ENCODE results near the gene OLFML2B. TPM values are rescaled to one million over a fixed set of nuclear protein-coding genes. Genes with fewer than 3 reads are reported as not detected.
"Not testable (repeated sequence)": the region's sequence is repeated elsewhere in the genome, so short reads cannot be mapped to it uniquely, and the experiment has no call there.

Gene OLFML2B
- total and polyA plus RNA-seq, 2 of the 13 experiments (the other 11 are each of a cell fraction or from before 2014, with no cell fraction given), result not detected

GRCh38 chr1:162067466-162067865, 43.8 kb upstream of the OLFML2B start:
- Histone ChIP-seq H3K36me3 (replicated peaks in 1 of 2; ENCODE audit: control insufficient read depth in 1 of 2, insufficient read depth in 2 of 2, low read length in 2 of 2) (no peaks in the 10 kb centered on the region), H3K4me2 (ENCODE audit: low read depth, low read length) (no peak overlapping the region), H3K9me3 (ENCODE audit: low read length) (no peaks in the 10 kb centered on the region), H4K20me1 (ENCODE audit: insufficient read depth, low read length) (0 out of 2 replicates have a peak, but pooled peaks cover 6% of the 10 kb centered on the region), H3K27me3 (ENCODE audit: control insufficient read depth in 1 of 2, insufficient read depth in 2 of 2, low read length in 2 of 2) (no peaks in the 10 kb centered on the region; a peak in 1 of 5 replicates), H3K27ac (ENCODE audit: extremely low read length, insufficient read depth, low read length) (no peak overlapping the region), H3K4me3 (replicated peaks in 1 of 3; ENCODE audit: insufficient read depth in 1 of 3, low read depth in 2 of 3, low read length in 3 of 3) (no peak overlapping the region), H3K9ac (ENCODE audit: insufficient read depth, low read depth, low read length) (no peak overlapping the region), H3K79me2 (ENCODE audit: insufficient read depth, low read length) (peaks cover 26% of the 10 kb centered on the region), H2AFZ (ENCODE audit: low read length) (no peak overlapping the region), H3K4me1 (ENCODE audit: insufficient read depth, low read length) (peaks cover 57% of the 10 kb centered on the region)
- ChIA-PET CTCF (ENCODE audit: low intra/inter-chr PET ratio, low total read pairs) (no interaction called here), POLR2A (no interaction called here)
- intact Hi-C loops (cut with micrococcal nuclease; ENCODE audit: unreplicated experiment), result no loop called here
- in situ Hi-C loops (cut with HindIII; ENCODE audit: extremely low pct_ligation_motif_present, low pct_unique_long_range_greater_than_20kb), result no loop called here
- WGBS (ENCODE audit: low lambda C conversion rate), result 46% methylated on average over 1 of the region's 1 CpG
- no peak for TF ChIP-seq ATF6 (CRISPR knock-in tag; conservative IDR thresholded peaks at IDR 0.05)
- FAIRE-seq, result no peak
- no TSS peak for BruUV-seq (replicated peaks)
- no peak for ATAC-seq
- DNase-seq (ENCODE audit: low spot score), result no peak

- H3K9me3 ChIP-seq (ENCODE audit: low read length); H3K4me2 ChIP-seq (ENCODE audit: low read depth, low read length); H3K27me3 ChIP-seq (ENCODE audit: control insufficient read depth in 1 of 2, insufficient read depth in 2 of 2, low read length in 2 of 2); intact Hi-C loops (cut with micrococcal nuclease; ENCODE audit: unreplicated experiment); H2AFZ ChIP-seq (ENCODE audit: low read length); FAIRE-seq; H3K4me3 ChIP-seq (replicated peaks in 1 of 3; ENCODE audit: insufficient read depth in 1 of 3, low read depth in 2 of 3, low read length in 3 of 3); POLR2A ChIA-PET; BruUV-seq (replicated peaks); CTCF ChIA-PET (ENCODE audit: low intra/inter-chr PET ratio, low total read pairs); H3K27ac ChIP-seq (ENCODE audit: extremely low read length, insufficient read depth, low read length); H3K36me3 ChIP-seq (replicated peaks in 1 of 2; ENCODE audit: control insufficient read depth in 1 of 2, insufficient read depth in 2 of 2, low read length in 2 of 2); H3K9ac ChIP-seq (ENCODE audit: insufficient read depth, low read depth, low read length); ATAC-seq; H4K20me1 ChIP-seq (ENCODE audit: insufficient read depth, low read length); in situ Hi-C loops (cut with HindIII; ENCODE audit: extremely low pct_ligation_motif_present, low pct_unique_long_range_greater_than_20kb); DNase-seq (ENCODE audit: low spot score): not testable (repeated sequence)
- H3K79me2 ChIP-seq (ENCODE audit: insufficient read depth, low read length), result peaks cover 20% of the 10 kb centered on the region
- WGBS (ENCODE audit: low lambda C conversion rate), result 77% methylated on average over 4 of the region's 4 CpGs
- H3K4me1 ChIP-seq (ENCODE audit: insufficient read depth, low read length), result peaks cover 51% of the 10 kb centered on the region
These were observed 43.2 kb upstream of the OLFML2B start for GRCh38 chr1:162066836-162067235.
